H1 (cell line): ENCODE data around the gene FOXD2. TPM values are rescaled to one million over a fixed set of nuclear protein-coding genes. Genes with fewer than 3 reads are reported as not detected.

Experiments used
- CTCF ChIA-PET: fragments of 300-600 bp; sonication (Branson Sonifier 250); formaldehyde crosslinking; loops from one replicate; lab custom pipeline; 2021; ENCODE audit not compliant: partially characterized antibody; lab: Charles Lee
- POLR2A ChIA-PET: fragments of 300-600 bp; sonication (Branson Sonifier 250); formaldehyde crosslinking; loops from one replicate; lab custom pipeline; 2021; ENCODE audit warnings: inconsistent platforms; ENCODE audit not compliant: partially characterized antibody; lab: Charles Lee
- DNase-seq, 2 experiments: peaks; one replicate each; pipeline versions ENCODE4 v3.0.0 to v3.0.0-alpha.2; 2010 to 2022; ENCODE audit warnings: low spot score in 2 of 2, low read depth in 1 of 2, mixed read lengths in 1 of 2
- FAIRE-seq: peaks from 2 replicates; lab custom pipeline; 2011; peaks lifted over from hg19 to GRCh38; lab: Jason Lieb, UNC
- H2AFZ ChIP-seq: 2 replicates; pipeline ENCODE4 v1.8.1; 2012; ENCODE audit warnings: low read length, inconsistent platforms
- H2AK5ac ChIP-seq: 2 replicates; pipeline ENCODE4 v1.6.1; 2013; ENCODE audit warnings: low read depth, low read length
- H2BK120ac ChIP-seq: replicated peaks from 2 replicates; pipeline ENCODE3; 2013; ENCODE audit warnings: low read depth, low read length, inconsistent platforms
- H2BK12ac ChIP-seq: 2 replicates; pipeline ENCODE4 v1.6.1; 2013; ENCODE audit warnings: low read depth, low read length
- H2BK15ac ChIP-seq: 2 replicates; pipeline ENCODE4 v1.6.1; 2013; ENCODE audit warnings: low read length
- H2BK20ac ChIP-seq: 2 replicates; pipeline ENCODE4 v1.6.1; 2013; ENCODE audit warnings: low read length
- H2BK5ac ChIP-seq: 2 replicates; pipeline ENCODE4 v1.6.1; 2013; ENCODE audit warnings: low read depth, low read length
- H3K14ac ChIP-seq: 2 replicates; pipeline ENCODE4 v1.6.1; 2013; ENCODE audit warnings: inconsistent platforms; ENCODE audit not compliant: insufficient read length
- H3K18ac ChIP-seq: 2 replicates; pipeline ENCODE4 v1.6.1; 2013; ENCODE audit warnings: low read length; ENCODE audit errors: extremely low read depth
- H3K23ac ChIP-seq: 2 replicates; pipeline ENCODE4 v1.6.1; 2013; ENCODE audit warnings: inconsistent platforms; ENCODE audit not compliant: insufficient read length
- H3K23me2 ChIP-seq: 2 replicates; pipeline ENCODE4 v1.6.1; 2013; ENCODE audit warnings: low read depth, low read length
- H3K27ac ChIP-seq: 2 replicates; pipeline ENCODE4 v1.6.1; 2011; ENCODE audit warnings: low read depth, low read length, inconsistent platforms
- H3K27me3 ChIP-seq, 4 experiments: replicated peaks in 1 of 4; 1 replicate in 1 of 4; 2 replicates in 3 of 4; pipeline versions ENCODE4 v1.6.1 to v1.8.1; 2011 to 2013; ENCODE audit warnings: low read length in 3 of 4, mild to moderate bottlenecking in 3 of 4, inconsistent platforms in 2 of 4, mixed read lengths in 2 of 4, moderate library complexity in 1 of 4; ENCODE audit not compliant: control insufficient read depth in 3 of 4, insufficient read depth in 3 of 4; ENCODE audit errors: extremely low read depth in 1 of 4
- H3K36me3 ChIP-seq, 4 experiments: 2 replicates each; pipeline versions ENCODE4 v1.6.1 to v1.8.1; 2011 to 2013; ENCODE audit warnings: mild to moderate bottlenecking in 4 of 4, low read length in 3 of 4, moderate library complexity in 2 of 4, control low read depth in 1 of 4, inconsistent platforms in 1 of 4; ENCODE audit not compliant: insufficient read depth in 4 of 4, control insufficient read depth in 2 of 4
- H3K4ac ChIP-seq: replicated peaks from 2 replicates; pipeline ENCODE3; 2013; ENCODE audit warnings: low read length, low read depth, mixed read lengths, inconsistent platforms; ENCODE audit not compliant: insufficient read length
- H3K4me1 ChIP-seq, 4 experiments: replicated peaks in 1 of 4; 1 replicate in 1 of 4; 2 replicates in 3 of 4; pipeline versions ENCODE4 v1.6.1 to v1.8.1; 2011 to 2013; ENCODE audit warnings: low read length in 3 of 4, inconsistent platforms in 2 of 4, mixed read lengths in 1 of 4; ENCODE audit not compliant: insufficient read depth in 4 of 4, control insufficient read depth in 3 of 4
- H3K4me2 ChIP-seq, 2 experiments: 2 replicates each; pipeline versions ENCODE4 v1.6.1 to v1.8.1; 2011 to 2013; ENCODE audit warnings: low read depth in 2 of 2, low read length in 2 of 2, control low read depth in 1 of 2, inconsistent platforms in 1 of 2, mild to moderate bottlenecking in 1 of 2; ENCODE audit not compliant: insufficient read depth in 1 of 2
- H3K4me3 ChIP-seq, 4 experiments: fragments of 200-600, 300-600 bp in 1 of 4; sonication (generic), shearing (Covaris generic), sonication (Bioruptor Twin) in 1 of 4; 2 replicates each; pipeline versions ENCODE4 v1.5.1 to v1.8.1; 2011 to 2016; ENCODE audit warnings: low read length in 4 of 4, low read depth in 3 of 4, control low read depth in 2 of 4, inconsistent platforms in 2 of 4, mild to moderate bottlenecking in 2 of 4, mixed read lengths in 1 of 4, moderate library complexity in 1 of 4; ENCODE audit not compliant: insufficient read depth in 2 of 4; ENCODE audit errors: extremely low read depth in 1 of 4
- H3K56ac ChIP-seq: replicated peaks from 2 replicates; pipeline ENCODE3; 2013; ENCODE audit warnings: low read depth, mild to moderate bottlenecking, mixed read lengths, low read length, inconsistent platforms; ENCODE audit not compliant: insufficient read length
- H3K79me1 ChIP-seq: 2 replicates; pipeline ENCODE4 v1.6.1; 2013; ENCODE audit warnings: low read depth, low read length, control low read depth
- H3K79me2 ChIP-seq, 2 experiments: 2 replicates each; pipeline versions ENCODE4 v1.6.1 to v1.8.1; 2012 to 2013; ENCODE audit warnings: low read length in 2 of 2, mild to moderate bottlenecking in 2 of 2, inconsistent platforms in 1 of 2; ENCODE audit not compliant: insufficient read depth in 2 of 2, control insufficient read depth in 1 of 2
- H3K9ac ChIP-seq, 4 experiments: replicated peaks in 1 of 4; 1 replicate in 1 of 4; 2 replicates in 3 of 4; pipeline versions ENCODE4 v1.6.1 to v1.8.1; 2011 to 2013; ENCODE audit warnings: low read depth in 3 of 4, low read length in 3 of 4, control low read depth in 2 of 4, mild to moderate bottlenecking in 2 of 4, moderate library complexity in 2 of 4, inconsistent platforms in 1 of 4; ENCODE audit errors: extremely low read depth in 1 of 4
- H3K9me3 ChIP-seq, 2 experiments: 2 replicates each; pipeline versions ENCODE4 v1.6.1 to v1.8.1; 2012 to 2013; ENCODE audit warnings: mild to moderate bottlenecking in 2 of 2, moderate library complexity in 2 of 2, control low read depth in 1 of 2, inconsistent platforms in 1 of 2, low read depth in 1 of 2, low read length in 1 of 2, mixed read lengths in 1 of 2; ENCODE audit not compliant: insufficient read depth in 2 of 2
- H4K20me1 ChIP-seq, 2 experiments: replicated peaks in 1 of 2; 2 replicates each; pipeline versions ENCODE3 to v1.8.1; 2011 to 2013; ENCODE audit warnings: inconsistent platforms in 2 of 2, low read length in 2 of 2, mild to moderate bottlenecking in 1 of 2; ENCODE audit not compliant: insufficient read depth in 2 of 2, control insufficient read depth in 1 of 2
- H4K5ac ChIP-seq: 2 replicates; pipeline ENCODE4 v1.6.1; 2013; ENCODE audit warnings: low read length, low read depth, mixed read lengths, inconsistent platforms; ENCODE audit not compliant: insufficient read length
- H4K8ac ChIP-seq: 2 replicates; pipeline ENCODE4 v1.8.0; 2013; ENCODE audit warnings: mild to moderate bottlenecking, moderate library complexity, low read length, inconsistent platforms; ENCODE audit not compliant: insufficient read depth; ENCODE audit errors: extremely low read depth
- H4K91ac ChIP-seq: replicated peaks from 2 replicates; pipeline ENCODE3; 2013; ENCODE audit warnings: low read length, mixed read lengths, inconsistent platforms; ENCODE audit not compliant: insufficient read length
- ASH2L ChIP-seq: fragments of 200-600, 300-600 bp; sonication (generic); IDR thresholded peaks from one replicate; pipeline ENCODE4 v1.7.1; 2017; ENCODE audit warnings: low read length
- EGR1 ChIP-seq: IDR thresholded peaks from 2 replicates; pipeline ENCODE4 v1.6.1; 2011; ENCODE audit warnings: low read depth, low read length, borderline replicate concordance
- EP300 ChIP-seq, 2 experiments: IDR thresholded peaks; 1 replicate in 1 of 2; 2 replicates in 1 of 2; pipeline ENCODE4 v1.6.1; 2011 to 2012; ENCODE audit warnings: low read depth in 2 of 2, low read length in 2 of 2, mild to moderate bottlenecking in 2 of 2, borderline replicate concordance in 1 of 2, inconsistent platforms in 1 of 2, moderate library complexity in 1 of 2
- GABPA ChIP-seq: IDR thresholded peaks from 2 replicates; pipeline ENCODE4 v1.6.1; 2011; ENCODE audit warnings: mild to moderate bottlenecking, low read length, moderate library complexity, borderline replicate concordance; ENCODE audit not compliant: insufficient read depth
- JUND ChIP-seq: IDR thresholded peaks from 2 replicates; pipeline ENCODE4 v1.6.1; 2011; ENCODE audit warnings: mild to moderate bottlenecking, improper control_type of control experiment, low read length
- SIN3A ChIP-seq, 2 experiments: IDR thresholded peaks in 1 of 2; conservative IDR thresholded peaks in 1 of 2; 2 replicates each; pipeline ENCODE4 v1.6.1; 2011 to 2012; ENCODE audit warnings: low read length in 2 of 2, improper control_type of control experiment in 1 of 2, low read depth in 1 of 2, mild to moderate bottlenecking in 1 of 2
- TAF1 ChIP-seq: IDR thresholded peaks from 2 replicates; pipeline ENCODE4 v1.6.1; 2011; ENCODE audit warnings: mild to moderate bottlenecking, low read depth, low read length
- ZNF274 ChIP-seq: IDR thresholded peaks from 2 replicates; pipeline ENCODE4 v1.7.0; 2012; ENCODE audit warnings: low read length, borderline replicate concordance; ENCODE audit errors: extremely low read depth
- WGBS, 2 experiments: shearing (Covaris generic) in 1 of 2; methylation state at CpG; one replicate each; pipeline versions ENCODE4 v1.1.6 to v1.1.7; 2013 to 2015; ENCODE audit warnings: low lambda C conversion rate in 2 of 2, mixed read lengths in 2 of 2, inconsistent platforms in 1 of 2, low coverage in 1 of 2, missing lambda C conversion rate in 1 of 2; ENCODE audit not compliant: insufficient replicate concordance in 2 of 2, insufficient coverage in 1 of 2, insufficient read length in 1 of 2; ENCODE audit errors: extremely low coverage in 1 of 2, missing lambda C conversion rate in 1 of 2; 5-methylcytosine and 5-hydroxymethylcytosine counted together
- polyA plus RNA-seq, 7 experiments: library from polyadenylated mRNA; depleted of rRNA in 3 of 7; stranded (reverse) in 5 of 7; unstranded in 2 of 7; fragments of >200 nt in 5 of 7; fragments of 200-250 nt in 2 of 7; gene quantifications; 1 replicate in 5 of 7; 2 replicates in 1 of 7; 4 replicates in 1 of 7; pipeline versions ENCODE4 v1.2.1 to v1.2.3, GENCODE V29; 2011 to 2013; ENCODE audit warnings: missing spikeins in 2 of 7, mixed read lengths in 2 of 7
- total RNA-seq: library from RNA; stranded (reverse); fragmentation: NEBNext Ultra II Directional; extraction: Animal tissue kit (Norgen Biotek cat#: 25700); gene quantifications from 2 replicates; pipeline ENCODE4 v1.2.1, GENCODE V29; 2021

FOXD2 gene
- total and polyA plus RNA-seq, 2 of the 8 experiments (the other 6 are each of a cell fraction or from before 2014, with no cell fraction given) = not detected

- Histone ChIP-seq H2BK20ac (no peak overlapping the region), H3K9me3 (no peaks in the 10 kb centered on the region), H3K4me1 (no peaks in the 10 kb centered on the region), H4K91ac (no peak overlapping the region), H2BK12ac (no peak overlapping the region), H3K56ac (no peak overlapping the region), H3K27ac (no peak overlapping the region), H3K4me2 (no peak overlapping the region), H3K4me3 (no peak overlapping the region), H3K14ac (no peak overlapping the region), H2BK5ac (no peak overlapping the region), H3K27me3 (peaks cover 0 to 4% (median under 1%) of the 10 kb centered on the region in 4 experiments; a peak in 4 of 7 replicates), H3K79me2 (no peaks in the 10 kb centered on the region), H4K5ac (no peak overlapping the region), H3K4ac (no peak overlapping the region), H3K9ac (no peak overlapping the region), H3K23ac (no peak overlapping the region), H2AFZ (no peak overlapping the region), H2BK15ac (no peak overlapping the region), H3K79me1 (no peaks in the 10 kb centered on the region), H2AK5ac (no peak overlapping the region), H4K8ac (no peak overlapping the region), H3K18ac (no peak overlapping the region), H3K36me3 (no peaks in the 10 kb centered on the region), H2BK120ac (no peak overlapping the region), H3K23me2 (no peaks in the 10 kb centered on the region), H4K20me1 (no peaks in the 10 kb centered on the region)
- DNase-seq (no peak), FAIRE-seq (no peak)
- POLR2A ChIA-PET = no interaction called here
- 89% methylated on average over 4 of the region's 4 CpGs; no CpG with 5 or more reads in 1 of the 2 experiments for WGBS, 2 experiments
- CTCF ChIA-PET = interaction anchor here (0.7 to 4.6 kb wide), 9 partner anchors 9 to 227 kb away, joined by 3 to 33 read pairs (median 6); no protein-coding TSS in a partner anchor
- no peak for TF ChIP-seq JUND
- no peak for TF ChIP-seq TAF1
- no peak for TF ChIP-seq EGR1
- no peak for TF ChIP-seq EP300 (IDR thresholded peaks at IDR 0.05; ENCODE audit: borderline replicate concordance in 1 of 2, low read depth in 2 of 2, low read length in 2 of 2)
- TF ChIP-seq GABPA = no peak
- no peak for TF ChIP-seq SIN3A (conservative IDR thresholded peaks at IDR 0.05 in 1 of 2, IDR thresholded peaks at IDR 0.05 in 1 of 2; ENCODE audit: low read depth in 1 of 2, low read length in 2 of 2)
- no peak for TF ChIP-seq ZNF274
- no peak for TF ChIP-seq ASH2L
Measured at GRCh38 chr1:47402591-47402990, 35.3 kb upstream of the FOXD2 start.
